Uterus (tissue), 4 donors: Measurements from ENCODE around the gene DNAJC16. TPM values are rescaled to one million over a fixed set of nuclear protein-coding genes. Genes with fewer than 3 reads are reported as not detected.

Experiments used
- DNase-seq, 2 donors: peaks; one replicate each; pipeline ENCODE4 v3.0.0-alpha.2; 2019 to 2020
- H3K27ac ChIP-seq, 2 donors: fragments of 200-600 bp; sonication (generic); 1 replicate in 1 of 2; 2 replicates in 1 of 2; pipeline ENCODE4 v1.5.1; 2016 to 2018
- H3K27me3 ChIP-seq, 2 donors: fragments of 200-600 bp; sonication (generic); one replicate each; pipeline ENCODE4 v1.5.1; 2018 to 2019; ENCODE audit warnings: control low read depth in 1 of 2
- H3K36me3 ChIP-seq, 2 donors: fragments of 200-600 bp; sonication (generic); one replicate each; pipeline ENCODE4 v1.5.1; 2019; ENCODE audit warnings: control low read depth in 1 of 2
- H3K4me1 ChIP-seq, 2 donors: fragments of 200-600 bp; sonication (generic); one replicate each; pipeline ENCODE4 v1.5.1; 2018 to 2019; ENCODE audit warnings: control low read depth in 1 of 2
- H3K4me3 ChIP-seq, 2 donors: fragments of 200-600 bp; sonication (generic); 1 replicate in 1 of 2; 2 replicates in 1 of 2; pipeline ENCODE4 v1.5.1; 2018 to 2019; ENCODE audit warnings: mild to moderate bottlenecking in 1 of 2
- H3K9me3 ChIP-seq, 2 donors: fragments of 200-600 bp; sonication (generic); one replicate each; pipeline ENCODE4 v1.5.1; 2019; ENCODE audit warnings: control low read depth in 1 of 2
- POLR2A ChIP-seq, 2 donors: fragments of 450-650 bp; IDR thresholded peaks; one replicate each; pipeline ENCODE4 v1.6.1; 2016; ENCODE audit warnings: antibody characterized with exemption in 2 of 2, mild to moderate bottlenecking in 1 of 2, moderate library complexity in 1 of 2
- intact Hi-C: fragments of 100-400 bp; cut with DNase I; formaldehyde crosslinking; loops from one replicate; pipeline ENCODE4 v1.15.1; 2023; ENCODE audit warnings: low total_unique reads
- total RNA-seq, 4 donors: library from RNA; depleted of rRNA in 3 of 4; stranded (reverse); fragments of >200 nt in 3 of 4; gene quantifications; one replicate each; pipeline versions ENCODE4 v1.1.0 to v1.2.4, GENCODE V29; 2014 to 2023
- TF ChIP-seq, protein P1 (sequence below), 4 experiments: fragments of 200-600 bp in 2 of 4; fragments of 450-650 bp in 2 of 4; sonication (generic) in 2 of 4; IDR thresholded peaks; one replicate each; pipeline ENCODE4 v1.5.1; 2016 to 2019; ENCODE audit warnings: antibody characterized with exemption in 4 of 4, mild to moderate bottlenecking in 2 of 4, moderate library complexity in 1 of 4
- donor health status: DM: yes; HTN: yes; CAD: no.

Gene DNAJC16
- total RNA-seq, 4 donors from 2014 or later = 8.8 to 32.4 (median 27.5) TPM

DNA sequence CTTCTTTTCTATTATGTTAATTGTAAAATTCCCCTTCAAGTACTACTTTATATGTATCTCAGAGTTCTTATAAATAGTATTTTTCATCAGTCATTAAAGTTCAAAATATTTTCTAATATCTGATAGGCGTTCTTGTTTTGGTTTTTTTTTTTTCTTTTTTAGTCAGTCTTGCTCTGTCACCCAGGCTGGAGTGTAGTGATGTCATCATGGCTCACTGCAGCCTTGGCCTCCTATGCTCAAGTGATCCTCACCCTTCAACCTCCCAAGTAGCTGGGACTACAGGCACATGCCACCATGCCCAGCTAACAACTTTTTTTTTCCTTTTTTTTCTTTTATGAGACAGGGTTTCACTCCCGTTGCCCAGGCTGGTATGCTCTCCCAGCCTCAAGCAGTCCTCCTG is 30.9 kb downstream of the DNAJC16 start:
- TF ChIP-seq, protein P1, sequence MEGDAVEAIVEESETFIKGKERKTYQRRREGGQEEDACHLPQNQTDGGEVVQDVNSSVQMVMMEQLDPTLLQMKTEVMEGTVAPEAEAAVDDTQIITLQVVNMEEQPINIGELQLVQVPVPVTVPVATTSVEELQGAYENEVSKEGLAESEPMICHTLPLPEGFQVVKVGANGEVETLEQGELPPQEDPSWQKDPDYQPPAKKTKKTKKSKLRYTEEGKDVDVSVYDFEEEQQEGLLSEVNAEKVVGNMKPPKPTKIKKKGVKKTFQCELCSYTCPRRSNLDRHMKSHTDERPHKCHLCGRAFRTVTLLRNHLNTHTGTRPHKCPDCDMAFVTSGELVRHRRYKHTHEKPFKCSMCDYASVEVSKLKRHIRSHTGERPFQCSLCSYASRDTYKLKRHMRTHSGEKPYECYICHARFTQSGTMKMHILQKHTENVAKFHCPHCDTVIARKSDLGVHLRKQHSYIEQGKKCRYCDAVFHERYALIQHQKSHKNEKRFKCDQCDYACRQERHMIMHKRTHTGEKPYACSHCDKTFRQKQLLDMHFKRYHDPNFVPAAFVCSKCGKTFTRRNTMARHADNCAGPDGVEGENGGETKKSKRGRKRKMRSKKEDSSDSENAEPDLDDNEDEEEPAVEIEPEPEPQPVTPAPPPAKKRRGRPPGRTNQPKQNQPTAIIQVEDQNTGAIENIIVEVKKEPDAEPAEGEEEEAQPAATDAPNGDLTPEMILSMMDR (IDR thresholded peaks at IDR 0.05) = no peak
- TF ChIP-seq POLR2A (IDR thresholded peaks at IDR 0.05) = no peak
- Histone ChIP-seq H3K27ac (no peak overlapping the region), H3K4me1 (no peaks in the 10 kb centered on the region), H3K36me3 (no peaks in the 10 kb centered on the region), H3K4me3 (no peak overlapping the region), H3K27me3 (no peaks in the 10 kb centered on the region), H3K9me3 (no peaks in the 10 kb centered on the region)
- intact Hi-C loops = no loop called here
- DNase-seq = no peak

DNA sequence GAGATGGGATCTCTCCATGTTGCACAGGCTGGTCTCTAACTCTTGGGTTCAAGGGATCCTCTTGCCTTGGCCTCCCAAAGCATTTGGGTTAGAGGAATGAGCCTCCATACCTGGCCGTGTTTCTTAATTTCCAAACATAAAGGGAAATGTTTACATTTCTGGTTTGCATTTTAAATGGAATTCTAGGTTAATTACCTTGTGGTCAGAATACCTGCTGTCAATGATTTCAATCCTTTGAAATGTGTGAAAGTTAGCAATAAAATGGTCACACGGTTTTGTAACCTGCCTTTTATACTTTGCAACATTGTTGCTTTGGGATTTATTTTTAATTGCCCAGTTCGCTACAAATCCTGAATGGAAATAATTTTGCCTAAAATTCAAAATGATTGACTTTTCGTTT is 31.9 kb downstream of the DNAJC16 start:
- no peaks in the 10 kb centered on the region for H3K4me1 ChIP-seq
- H3K9me3 ChIP-seq = no peaks in the 10 kb centered on the region
- H3K27ac ChIP-seq = no peak overlapping the region
- H3K27me3 ChIP-seq = no peaks in the 10 kb centered on the region
- TF ChIP-seq, protein P1 (IDR thresholded peaks at IDR 0.05) = no peak
- TF ChIP-seq POLR2A (IDR thresholded peaks at IDR 0.05) = no peak
- DNase-seq = no peak
- no peaks in the 10 kb centered on the region for H3K36me3 ChIP-seq
- intact Hi-C loops = no loop called here
- H3K4me3 ChIP-seq = no peak overlapping the region

DNA sequence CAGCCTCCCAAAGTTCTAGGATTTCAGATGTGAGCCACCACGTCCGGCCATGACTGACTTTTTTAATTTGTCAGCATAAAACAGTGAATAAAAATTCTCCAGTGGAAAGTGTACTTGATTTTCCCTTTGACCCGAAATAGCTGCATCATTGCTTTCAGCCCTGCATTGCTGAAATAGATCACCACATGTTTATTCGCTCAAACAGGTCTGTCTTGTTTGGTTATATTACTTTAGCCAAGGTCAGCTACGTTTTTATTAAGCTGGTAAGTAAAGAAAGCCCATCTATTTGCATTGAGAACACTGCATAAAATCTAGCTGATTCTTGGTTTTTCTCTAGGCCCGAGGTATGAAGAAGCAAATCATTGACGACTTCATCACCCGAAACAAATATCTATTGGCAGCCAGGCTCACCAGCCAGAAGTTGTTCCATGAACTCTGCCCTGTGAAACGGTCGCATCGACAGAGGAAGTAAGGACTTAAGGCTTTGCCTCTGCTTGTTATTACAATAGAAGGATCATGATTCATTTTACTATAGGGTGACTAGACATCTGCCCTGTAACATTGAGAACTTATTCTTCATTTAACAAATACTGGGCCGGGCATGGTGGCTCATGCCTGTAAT is 32.7 kb downstream of the DNAJC16 start:
- H3K9me3 ChIP-seq = no peaks in the 10 kb centered on the region
- no peak overlapping the region for H3K4me3 ChIP-seq
- DNase-seq = no peak
- no peaks in the 10 kb centered on the region for H3K36me3 ChIP-seq
- H3K4me1 ChIP-seq = no peaks in the 10 kb centered on the region
- no peak overlapping the region for H3K27ac ChIP-seq
- intact Hi-C loops = no loop called here
- TF ChIP-seq, protein P1 (IDR thresholded peaks at IDR 0.05) = no peak
- no peak for TF ChIP-seq POLR2A (IDR thresholded peaks at IDR 0.05)
- no peaks in the 10 kb centered on the region for H3K27me3 ChIP-seq

DNA sequence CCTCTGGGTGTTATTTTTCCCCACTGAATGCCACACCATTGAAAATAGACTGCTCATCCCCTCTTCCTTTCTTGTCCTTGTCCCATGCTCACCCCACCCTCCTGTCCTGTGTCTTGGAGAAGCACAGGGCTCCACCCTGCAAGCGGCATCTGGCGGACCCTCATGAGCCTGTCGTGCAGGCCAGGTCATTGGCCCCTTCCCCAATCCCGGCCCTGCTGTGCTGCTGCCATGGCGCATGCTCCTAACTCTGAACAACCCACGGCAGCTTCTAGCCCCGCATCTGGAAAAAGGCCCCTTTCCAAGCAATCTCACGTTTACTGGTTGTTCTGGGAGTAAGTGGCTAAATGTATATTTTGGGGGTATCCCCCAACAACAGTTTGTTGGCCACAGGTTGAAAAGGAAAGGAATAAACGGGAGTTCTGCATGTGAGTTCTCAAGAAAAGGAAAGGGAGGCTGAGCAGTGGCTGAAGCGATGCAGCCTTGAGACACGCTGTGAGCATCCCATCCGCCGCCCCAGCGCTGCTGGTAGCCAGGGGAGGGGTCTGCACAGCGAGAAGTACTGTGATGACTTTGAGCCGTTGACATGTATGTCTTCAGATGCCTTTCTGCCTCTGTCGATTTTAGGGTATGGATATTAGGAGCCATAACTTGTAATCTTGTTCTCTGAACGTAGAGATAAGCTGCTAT is 41.9 kb downstream of the DNAJC16 start:
- Histone ChIP-seq H3K27ac (peak overlapping the region; percentile 25 to 69), H3K27me3 (no peaks in the 10 kb centered on the region), H3K36me3 (no peaks in the 10 kb centered on the region), H3K9me3 (no peaks in the 10 kb centered on the region), H3K4me3 (no peak overlapping the region), H3K4me1 (no peaks in the 10 kb centered on the region)
- DNase-seq = no peak
- intact Hi-C loops = no loop called here
- TF ChIP-seq POLR2A (IDR thresholded peaks at IDR 0.05) = no peak
- TF ChIP-seq, protein P1 (IDR thresholded peaks at IDR 0.05) = no peak

DNA sequence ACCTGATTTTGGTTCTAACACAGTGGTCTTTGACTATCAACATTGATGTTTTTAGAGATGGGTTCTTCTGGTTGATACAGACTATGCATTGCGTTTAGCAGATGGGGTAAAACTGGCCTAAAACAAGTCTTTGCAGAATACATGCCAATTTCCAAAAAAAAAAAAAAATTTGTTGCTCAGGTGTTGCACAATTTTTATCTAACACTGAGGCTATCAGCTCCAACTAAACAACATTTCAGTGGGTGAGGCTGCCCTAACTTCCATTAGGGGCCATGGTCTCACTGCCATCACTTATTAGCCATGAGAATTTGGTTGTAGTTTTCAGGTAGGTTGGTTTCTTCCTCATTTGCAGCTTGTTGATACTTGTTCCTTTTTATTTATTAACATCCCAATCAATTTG is 44.2 kb downstream of the DNAJC16 start:
- no peak overlapping the region for H3K4me3 ChIP-seq
- no peaks in the 10 kb centered on the region for H3K27me3 ChIP-seq
- intact Hi-C loops = no loop called here
- no peak overlapping the region for H3K27ac ChIP-seq
- TF ChIP-seq, protein P1 (IDR thresholded peaks at IDR 0.05) = no peak
- no peak for TF ChIP-seq POLR2A (IDR thresholded peaks at IDR 0.05)
- H3K36me3 ChIP-seq = no peaks in the 10 kb centered on the region
- H3K9me3 ChIP-seq = no peaks in the 10 kb centered on the region
- DNase-seq = no peak
- no peaks in the 10 kb centered on the region for H3K4me1 ChIP-seq
